HUDEP-2 (cell line): ENCODE data around the gene ARPP19.
"Not testable (repeated sequence)": the region's sequence is repeated elsewhere in the genome, so short reads cannot be mapped to it uniquely, and the experiment has no call there.

ENCODE experiments used
- DNase-seq, 76 experiments: peaks; one replicate each; lab custom pipeline; 2025; ENCODE audit not compliant: unreplicated experiment in 76 of 76; lab: John Stamatoyannopoulos, UW

ARPP19 gene

DNA sequence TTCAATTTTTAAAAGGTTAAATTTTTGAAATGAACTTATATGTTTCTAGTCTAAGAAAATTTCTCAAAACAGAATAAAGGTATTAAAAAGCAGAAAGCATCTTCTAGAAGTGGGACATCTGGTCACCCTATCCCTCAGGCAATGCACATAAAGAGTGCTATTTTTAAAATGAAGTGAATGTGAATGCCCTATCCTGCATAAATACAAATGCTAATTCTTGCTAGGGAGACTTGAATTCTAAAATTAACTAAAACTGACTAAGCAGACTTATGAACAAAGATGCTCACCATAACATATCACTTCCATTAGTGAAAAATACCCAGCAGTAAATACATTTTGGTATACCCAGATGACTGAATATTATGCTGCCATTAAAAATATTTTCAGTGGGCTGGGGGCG is 51.8 kb downstream of the ARPP19 start:
- DNase-seq = no peak

DNA sequence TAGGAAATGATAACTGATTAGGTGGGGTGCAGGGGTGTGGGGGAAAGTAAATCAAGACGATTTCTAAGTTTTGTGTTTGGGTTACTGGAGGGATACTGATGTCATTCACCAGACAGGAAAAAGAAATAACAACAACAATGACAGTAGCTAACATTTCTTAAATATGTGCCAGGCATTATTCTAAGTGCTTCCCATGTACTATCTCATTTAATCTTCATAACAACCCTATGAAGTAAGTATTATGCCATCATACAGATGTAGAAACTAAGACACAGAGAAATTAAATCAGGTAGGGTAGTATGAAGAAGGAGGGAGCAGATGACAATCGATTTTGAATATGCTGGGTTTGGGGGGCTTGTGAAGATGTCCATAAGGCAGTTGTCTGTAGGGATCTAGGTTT is 53.5 kb downstream of the ARPP19 start:
- DNase-seq = no peak

DNA sequence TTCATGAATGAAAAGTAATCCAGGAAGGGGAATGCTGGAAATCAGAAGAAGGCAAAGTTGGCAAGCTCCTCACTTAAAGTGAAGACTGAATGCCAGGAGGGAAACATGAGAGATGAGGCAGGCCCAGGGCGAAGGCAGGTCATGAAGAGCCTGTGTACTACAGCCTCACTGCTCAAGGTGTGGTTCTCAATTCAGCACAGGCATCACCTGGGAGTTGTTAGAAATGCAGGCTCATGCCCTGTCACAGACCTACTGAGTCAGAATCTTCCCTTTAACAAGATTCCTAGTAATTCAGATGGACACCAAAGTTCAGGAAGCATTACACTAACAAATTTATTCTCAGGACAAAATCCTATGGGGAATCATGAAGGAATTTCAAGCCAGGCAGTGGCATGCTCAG is 54.3 kb downstream of the ARPP19 start:
- no peak for DNase-seq

DNA sequence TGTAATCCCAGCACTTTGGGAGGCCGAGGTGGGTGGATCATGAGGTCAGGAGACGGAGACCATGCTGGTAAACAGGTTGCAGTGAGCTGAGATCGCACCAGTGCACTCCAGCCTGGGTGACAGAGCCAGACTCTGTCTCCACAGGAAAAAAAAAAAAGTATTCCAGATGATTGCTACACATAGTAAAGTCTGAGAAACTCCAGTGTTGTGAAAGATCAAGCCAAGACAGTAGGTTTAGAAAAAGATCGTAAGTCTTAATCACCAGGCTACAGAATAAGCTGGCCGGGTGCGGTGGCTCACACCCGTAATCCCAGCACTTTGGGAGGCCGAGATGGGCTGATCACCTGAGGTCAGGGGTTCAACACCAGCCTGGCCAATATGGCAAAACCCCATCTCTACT is 56.0 kb downstream of the ARPP19 start:
- DNase-seq = not testable (repeated sequence)

DNA sequence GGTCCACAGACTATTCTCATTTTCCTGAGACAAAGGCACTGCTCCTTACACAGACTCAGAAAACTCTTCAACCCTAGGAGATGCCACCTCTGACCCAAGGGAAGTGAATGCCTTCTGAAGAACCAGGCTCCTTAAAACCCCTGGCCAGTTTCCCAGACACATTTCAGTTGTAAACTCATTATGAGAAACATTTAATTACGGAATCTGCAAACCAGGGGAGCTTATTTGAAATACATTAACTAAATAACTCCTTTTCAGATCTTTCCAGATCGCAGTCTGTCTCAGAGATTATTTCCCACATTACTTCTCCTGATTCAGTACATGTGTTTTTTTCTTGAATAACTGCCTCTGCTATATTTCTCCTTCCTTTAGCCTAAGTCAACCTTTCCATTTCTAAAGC is 57.7 kb downstream of the ARPP19 start:
- no peak for DNase-seq

DNA sequence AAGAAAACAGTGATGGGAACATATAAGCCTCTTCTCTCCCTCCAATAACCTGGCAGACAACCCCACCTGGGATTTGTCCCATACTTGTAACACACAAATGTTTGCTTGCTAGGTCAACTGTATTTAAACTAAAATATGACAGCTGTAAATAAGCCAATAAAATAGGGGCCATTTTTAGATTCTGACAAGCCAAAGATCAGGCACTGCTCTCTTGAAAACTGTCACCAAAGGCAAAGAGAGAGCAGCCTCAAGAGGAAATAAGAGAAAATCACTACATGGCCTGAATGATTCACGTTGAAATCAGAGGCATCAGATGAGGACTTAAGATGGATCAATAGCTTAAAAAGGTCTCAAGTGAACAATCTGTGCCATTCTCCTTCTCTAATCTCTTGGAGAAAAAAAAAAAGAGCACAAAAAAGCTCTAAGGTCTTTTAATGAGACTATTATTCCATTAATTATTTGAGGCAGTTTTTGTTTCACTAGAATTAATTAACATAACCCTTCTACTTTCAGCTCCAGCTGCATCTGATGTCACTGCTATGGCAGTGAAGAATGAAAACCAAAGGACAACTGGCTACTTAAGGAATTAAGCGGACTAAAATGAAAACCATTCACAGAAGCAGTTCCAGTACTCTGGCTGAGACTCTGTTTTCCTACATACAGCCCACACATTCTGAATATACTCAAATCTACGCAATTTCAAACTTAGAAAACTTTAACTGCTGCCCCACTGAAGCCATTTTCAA is 59.2 kb downstream of the ARPP19 start:
- DNase-seq = no peak

DNA sequence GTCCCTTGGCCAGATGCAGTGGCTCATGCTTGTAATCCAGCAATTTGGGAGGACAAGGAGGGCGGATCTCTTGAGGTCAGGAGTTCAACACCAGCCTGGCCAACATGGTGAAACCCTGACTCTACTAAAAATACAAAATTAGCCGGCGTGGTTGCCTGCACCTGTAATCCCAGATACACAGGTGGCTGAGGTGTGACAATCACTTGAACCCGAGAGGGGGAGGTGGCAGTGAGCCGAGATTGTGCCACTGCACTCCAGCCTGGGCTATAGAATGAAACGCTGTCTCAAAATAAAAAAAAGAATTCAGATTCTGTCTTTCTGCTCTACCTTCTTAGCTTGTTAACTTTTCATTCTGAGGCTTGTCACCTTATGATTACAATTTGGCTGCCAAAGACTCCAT is 62.3 kb downstream of the ARPP19 start:
- no peak for DNase-seq

DNA sequence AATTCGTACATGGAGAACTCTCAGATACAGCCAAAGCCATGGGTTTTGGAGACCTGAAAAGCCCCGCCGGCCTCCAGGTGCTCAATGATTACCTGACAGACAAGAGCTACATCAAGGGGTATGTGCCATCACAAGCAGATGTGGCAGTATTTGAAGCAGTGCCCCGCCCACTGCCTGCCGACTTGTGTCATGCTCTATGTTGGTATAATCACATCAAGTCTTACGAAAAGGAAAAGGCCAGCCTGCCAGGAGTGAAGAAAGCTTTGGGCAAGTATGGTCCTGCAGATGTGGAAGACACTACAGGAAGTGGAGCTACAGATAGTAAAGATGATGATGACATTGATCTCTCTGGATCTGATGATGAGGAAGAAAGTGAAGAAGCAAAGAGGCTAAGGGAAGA is 63.7 kb downstream of the ARPP19 start:
- DNase-seq = no peak

DNA sequence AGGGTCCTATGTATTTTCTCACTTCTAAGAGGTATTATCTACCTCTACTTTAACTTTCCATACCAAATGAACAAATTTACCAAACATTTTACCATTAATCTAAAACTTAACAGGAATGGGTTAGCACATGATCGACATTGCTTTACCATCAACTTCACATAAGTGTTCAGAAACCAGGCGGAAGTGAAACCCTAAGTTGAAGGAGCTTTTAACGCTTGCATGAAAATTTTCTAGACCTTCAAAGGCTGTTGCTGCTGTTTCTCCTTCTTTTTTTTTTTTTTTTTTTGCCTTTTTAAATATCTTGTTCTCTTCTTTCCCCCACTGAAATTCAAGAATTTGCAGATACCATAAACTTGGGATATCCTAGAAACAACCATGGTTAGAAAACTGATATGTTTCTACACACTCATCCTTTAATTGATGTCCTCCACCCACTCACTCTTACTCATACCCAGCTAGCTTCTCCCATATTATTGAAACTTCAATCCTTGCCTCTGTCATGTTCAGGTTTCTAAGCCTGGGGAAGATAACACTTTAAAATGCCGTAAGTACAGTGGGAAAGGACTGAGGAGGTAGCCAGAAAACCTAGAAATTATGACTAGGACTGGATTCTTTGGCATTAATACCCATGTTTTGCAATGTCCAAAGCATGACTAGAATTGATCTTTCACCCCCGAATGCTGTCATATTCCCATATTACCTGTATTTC is 64.9 kb downstream of the ARPP19 start:
- no peak for DNase-seq

DNA sequence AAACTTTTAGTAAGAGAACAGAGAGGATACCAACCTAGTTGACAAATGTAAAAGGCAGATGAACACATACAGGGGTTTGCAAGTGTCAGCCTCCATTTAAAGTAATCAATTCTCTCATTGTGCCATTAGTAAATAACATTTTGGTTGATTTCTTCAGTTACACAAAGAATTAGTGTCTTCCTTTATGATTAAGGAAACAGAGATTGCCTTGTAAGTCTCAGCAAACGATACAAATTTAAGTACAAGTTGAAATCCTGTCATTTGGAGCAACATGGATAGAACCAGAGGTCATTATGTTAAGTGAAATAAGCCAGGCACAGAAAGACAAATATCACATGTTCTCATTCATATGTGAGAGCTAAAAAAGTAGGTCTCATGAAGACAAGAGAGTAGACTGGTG is 66.2 kb downstream of the ARPP19 start:
- DNase-seq = no peak

DNA sequence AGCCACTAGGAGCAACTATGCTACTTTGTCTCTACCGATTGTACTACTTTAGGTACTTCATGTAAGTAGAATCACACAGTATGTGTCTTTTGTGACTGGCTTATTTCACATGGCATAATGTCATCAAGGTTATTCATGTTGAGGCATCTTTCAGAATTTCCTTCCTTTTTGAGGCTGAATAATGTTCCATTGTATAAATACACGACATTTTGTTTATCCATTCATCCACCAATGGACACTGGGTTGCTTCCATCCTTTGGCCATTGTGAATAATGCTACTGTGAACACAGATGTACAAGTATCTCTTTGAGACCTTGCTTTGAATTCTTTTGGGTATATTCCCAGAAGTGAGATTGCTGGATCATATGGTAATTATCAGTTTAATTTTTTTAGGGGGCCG is 69.3 kb downstream of the ARPP19 start:
- no peak for DNase-seq

DNA sequence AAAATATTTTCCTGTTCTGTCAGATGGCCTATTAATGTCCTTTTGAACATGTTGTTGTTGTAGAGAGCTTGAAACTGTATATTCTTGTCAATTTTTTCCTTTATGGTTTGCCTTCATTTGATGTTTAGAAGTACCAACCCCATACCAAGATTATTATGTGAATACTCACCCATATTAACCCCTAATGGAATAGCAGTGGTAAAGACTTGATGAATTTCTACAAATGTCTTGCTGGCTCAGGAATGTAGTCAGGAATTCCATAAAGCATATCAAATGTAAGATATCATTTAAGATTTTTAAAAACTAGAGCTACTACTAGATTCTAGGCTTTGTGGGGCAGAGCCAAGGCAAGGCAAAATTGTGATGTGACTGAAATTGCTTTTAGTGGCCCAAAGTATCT is 70.1 kb downstream of the ARPP19 start:
- no peak for DNase-seq
